Left lung (tissue), 10 donors: ENCODE data around the gene CYP2U1. TPM values are rescaled to one million over a fixed set of nuclear protein-coding genes. Genes with fewer than 3 reads are reported as not detected.

ENCODE experiments used
- ATAC-seq: fragments of 200-7000 bp; cut with Tn5 transposase; one replicate; pipeline ENCODE4 v1.9.1; 2020; ENCODE audit warnings: moderate library complexity
- DNase-seq, 4 donors: peaks; one replicate each; pipeline ENCODE4 v3.0.0-alpha.2; 2013 to 2020
- H3K27ac ChIP-seq, 2 donors: fragments of 200-600 bp; sonication (generic) in 1 of 2; one replicate each; pipeline versions ENCODE4 v1.5.0 to v1.8.0; 2020 to 2021
- H3K27me3 ChIP-seq, 2 donors: fragments of 200-600 bp; sonication (generic) in 1 of 2; one replicate each; pipeline versions ENCODE4 v1.5.0 to v1.8.0; 2020 to 2021
- H3K36me3 ChIP-seq, 2 donors: fragments of 200-600 bp; sonication (generic) in 1 of 2; one replicate each; pipeline versions ENCODE4 v1.5.0 to v1.8.0; 2020 to 2021
- H3K4me1 ChIP-seq, 2 donors: fragments of 200-600 bp; one replicate each; pipeline ENCODE4 v1.8.0; 2021
- H3K4me3 ChIP-seq, 2 donors: fragments of 200-600 bp; sonication (generic) in 1 of 2; one replicate each; pipeline versions ENCODE4 v1.5.0 to v1.8.0; 2020 to 2021; ENCODE audit warnings: mild to moderate bottlenecking in 1 of 2
- H3K9me3 ChIP-seq, 2 donors: fragments of 200-600 bp; sonication (generic) in 1 of 2; one replicate each; pipeline versions ENCODE4 v1.5.0 to v1.8.0; 2020 to 2021
- CTCF ChIP-seq, 2 donors: fragments of 200-600 bp; sonication (generic) in 1 of 2; IDR thresholded peaks; one replicate each; pipeline versions ENCODE4 v1.5.0 to v1.8.0; 2021; ENCODE audit warnings: antibody characterized with exemption in 2 of 2
- intact Hi-C, 2 donors: fragments of 100-400 bp; cut with DNase I; formaldehyde crosslinking; loops; one replicate each; pipeline versions ENCODE4 v1.11.2 to v1.14.2; 2022
- polyA plus RNA-seq, 6 donors: library from polyadenylated mRNA; unstranded; fragments of 120-200 nt; gene quantifications; one replicate each; pipeline ENCODE4 v1.2.1, GENCODE V29; 2013; ENCODE audit not compliant: insufficient read length in 6 of 6
- total RNA-seq, 2 donors: library from RNA; stranded (reverse); fragmentation: NEBNext Ultra II Directional; extraction: Animal tissue kit (Norgen Biotek cat#: 25700); gene quantifications; one replicate each; pipeline ENCODE4 v1.2.1, GENCODE V29; 2021
- donor health status: DM: no; HTN: yes; CAD: no.
- donor health status: DM: no; HTN: no; CAD: no.

CYP2U1 gene
- total and polyA plus RNA-seq, 8 donors = 4.8 to 7.2 (median 5.2) TPM

- no peak for DNase-seq
- no peaks in the 10 kb centered on the region for H3K27me3 ChIP-seq
- peaks cover 0 to 21% of the 10 kb centered on the region in 2 donors for H3K9me3 ChIP-seq
- peaks cover 0 to 12% of the 10 kb centered on the region in 2 donors for H3K4me1 ChIP-seq
- no peak overlapping the region for H3K27ac ChIP-seq
- ATAC-seq = no peak
- intact Hi-C loops = no loop called here
- TF ChIP-seq CTCF (IDR thresholded peaks at IDR 0.05) = no peak
- H3K4me3 ChIP-seq = no peak overlapping the region
- no peaks in the 10 kb centered on the region for H3K36me3 ChIP-seq
Observed at GRCh38 chr4:107891299-107891698, 40.0 kb upstream of the CYP2U1 start.

- intact Hi-C loops = no loop called here
- TF ChIP-seq CTCF (IDR thresholded peaks at IDR 0.05) = no peak
- H3K27me3 ChIP-seq = no peaks in the 10 kb centered on the region
Observed at GRCh38 chr4:107893171-107894137, 37.9 kb upstream of the CYP2U1 start.

GRCh38 chr4:107894138-107894603 is 37.2 kb upstream of the CYP2U1 start:
- intact Hi-C loops = no loop called here
- no peak for DNase-seq
- Histone ChIP-seq H3K9me3 (no peaks in the 10 kb centered on the region), H3K4me1 (peaks cover 7 to 18% of the 10 kb centered on the region in 2 donors), H3K27ac (no peak overlapping the region), H3K4me3 (no peak overlapping the region), H3K27me3 (no peaks in the 10 kb centered on the region), H3K36me3 (no peaks in the 10 kb centered on the region)
- no peak for ATAC-seq
- no peak for TF ChIP-seq CTCF (IDR thresholded peaks at IDR 0.05)

More at GRCh38 chr4:107893171-107894137, 37.9 kb upstream of the CYP2U1 start:
- peaks cover 7 to 18% of the 10 kb centered on the region in 2 donors for H3K4me1 ChIP-seq
- DNase-seq (no peak), ATAC-seq (no peak)
- H3K9me3 ChIP-seq = peaks cover 0 to 2% of the 10 kb centered on the region in 2 donors
- H3K27ac ChIP-seq = no peak overlapping the region
- no peaks in the 10 kb centered on the region for H3K36me3 ChIP-seq
- no peak overlapping the region for H3K4me3 ChIP-seq

- TF ChIP-seq CTCF (IDR thresholded peaks at IDR 0.05) = no peak
- H3K9me3 ChIP-seq = no peaks in the 10 kb centered on the region
- intact Hi-C loops = no loop called here
- peak; percentile 90 for ATAC-seq
- H3K27ac ChIP-seq = peak overlapping the region; percentile 28 to 56
- peaks cover 7 to 18% of the 10 kb centered on the region in 2 donors for H3K4me1 ChIP-seq
- H3K36me3 ChIP-seq = peaks cover 0 to 10% of the 10 kb centered on the region in 2 donors
- H3K4me3 ChIP-seq = no peak overlapping the region
- H3K27me3 ChIP-seq = no peaks in the 10 kb centered on the region
- DNase-seq = peak in 1 of 4 donors; percentile 22
Observed at GRCh38 chr4:107896158-107896645, 35.1 kb upstream of the CYP2U1 start.

- intact Hi-C loops = no loop called here
- Histone ChIP-seq H3K9me3 (no peaks in the 10 kb centered on the region), H3K27me3 (no peaks in the 10 kb centered on the region), H3K4me1 (peaks cover 7 to 18% of the 10 kb centered on the region in 2 donors), H3K27ac (peak overlapping the region; percentile 28 to 56), H3K36me3 (peaks cover 0 to 15% of the 10 kb centered on the region in 2 donors), H3K4me3 (no peak overlapping the region)
- no peak for TF ChIP-seq CTCF (IDR thresholded peaks at IDR 0.05)
- ATAC-seq (no peak), DNase-seq (no peak)
Observed at GRCh38 chr4:107896646-107897045, 34.7 kb upstream of the CYP2U1 start.
